ENCODE results near the gene SAMD11.
"Not testable (repeated sequence)": the region's sequence is repeated elsewhere in the genome, so short reads cannot be mapped to it uniquely, and the experiment has no call there.

SAMD11 gene

GRCh38 chr1:942864-943533 is 19.3 kb downstream of the SAMD11 start:
- no peak for TF ChIP-seq CTCF (IDR thresholded peaks at IDR 0.05)
- Histone ChIP-seq H3K36me3 (ENCODE audit: control insufficient read depth, insufficient read depth, low read length) (no peaks in the 10 kb centered on the region), H3K79me2 (no peaks in the 10 kb centered on the region), H3K9ac (no peak overlapping the region), H2AFZ (no peak overlapping the region), H3K4me2 (ENCODE audit: low read length) (no peak overlapping the region), H3K9me3 (ENCODE audit: control insufficient read depth, low read length) (no peaks in the 10 kb centered on the region), H3K27me3 (ENCODE audit: control insufficient read depth, insufficient read depth, low read length) (no peaks in the 10 kb centered on the region), H3K4me1 (peaks cover 2% of the 10 kb centered on the region), H3K4me3 (ENCODE audit: low read depth, low read length) (no peak overlapping the region), H3K27ac (no peak overlapping the region)

GRCh38 chr1:943545-944340 is 20.0 kb downstream of the SAMD11 start:
- Histone ChIP-seq H3K36me3 (ENCODE audit: control insufficient read depth, insufficient read depth, low read length) (no peaks in the 10 kb centered on the region), H3K4me1 (peaks cover 2% of the 10 kb centered on the region), H3K79me2 (no peaks in the 10 kb centered on the region), H3K9ac (no peak overlapping the region), H3K27ac (no peak overlapping the region), H3K9me3 (ENCODE audit: control insufficient read depth, low read length) (no peaks in the 10 kb centered on the region), H3K27me3 (ENCODE audit: control insufficient read depth, insufficient read depth, low read length) (no peaks in the 10 kb centered on the region), H3K4me3 (ENCODE audit: low read depth, low read length) (no peak overlapping the region), H3K4me2 (ENCODE audit: low read length) (no peak overlapping the region), H2AFZ (no peak overlapping the region)
- no peak for TF ChIP-seq CTCF (IDR thresholded peaks at IDR 0.05)

- no peaks in the 10 kb centered on the region for H3K9me3 ChIP-seq (ENCODE audit: control insufficient read depth, low read length)
- no peak for TF ChIP-seq CTCF (IDR thresholded peaks at IDR 0.05)
- no peaks in the 10 kb centered on the region for H3K79me2 ChIP-seq
- peaks cover 2% of the 10 kb centered on the region for H3K4me1 ChIP-seq
- no peak overlapping the region for H3K27ac ChIP-seq
- no peak overlapping the region for H3K4me2 ChIP-seq (ENCODE audit: low read length)
- H3K36me3 ChIP-seq (ENCODE audit: control insufficient read depth, insufficient read depth, low read length): no peaks in the 10 kb centered on the region
- no peaks in the 10 kb centered on the region for H3K27me3 ChIP-seq (ENCODE audit: control insufficient read depth, insufficient read depth, low read length)
- no peak overlapping the region for H3K4me3 ChIP-seq (ENCODE audit: low read depth, low read length)
- no peak overlapping the region for H2AFZ ChIP-seq
- no peak overlapping the region for H3K9ac ChIP-seq
Measured at GRCh38 chr1:944341-945325, 20.9 kb downstream of the SAMD11 start.

- Histone ChIP-seq H3K27me3 (ENCODE audit: control insufficient read depth, insufficient read depth, low read length) (no peaks in the 10 kb centered on the region), H3K36me3 (ENCODE audit: control insufficient read depth, insufficient read depth, low read length) (no peaks in the 10 kb centered on the region), H3K9ac (no peak overlapping the region), H3K27ac (no peak overlapping the region), H3K4me3 (ENCODE audit: low read depth, low read length) (no peak overlapping the region), H3K79me2 (no peaks in the 10 kb centered on the region), H2AFZ (no peak overlapping the region), H3K4me2 (ENCODE audit: low read length) (no peak overlapping the region), H3K4me1 (no peaks in the 10 kb centered on the region), H3K9me3 (ENCODE audit: control insufficient read depth, low read length) (no peaks in the 10 kb centered on the region)
- no peak for TF ChIP-seq CTCF (IDR thresholded peaks at IDR 0.05)
Measured at GRCh38 chr1:945688-946556, 22.2 kb downstream of the SAMD11 start.

- H2AFZ ChIP-seq; H3K9ac ChIP-seq; H3K9me3 ChIP-seq (ENCODE audit: control insufficient read depth, low read length); H3K27me3 ChIP-seq (ENCODE audit: control insufficient read depth, insufficient read depth, low read length); H3K4me3 ChIP-seq (ENCODE audit: low read depth, low read length); H3K4me1 ChIP-seq; H3K27ac ChIP-seq; H3K36me3 ChIP-seq (ENCODE audit: control insufficient read depth, insufficient read depth, low read length); H3K4me2 ChIP-seq (ENCODE audit: low read length); H3K79me2 ChIP-seq: not testable (repeated sequence)
Measured at GRCh38 chr1:946811-947210, 23.1 kb downstream of the SAMD11 start.

Data from parathyroid adenoma (tissue), 2 donors.